ENCODE measurements around the gene CHST8. TPM values are rescaled to one million over a fixed set of nuclear protein-coding genes. Genes with fewer than 3 reads are reported as not detected.

The CHST8 gene
- total RNA-seq, 1 experiment from 2014 or later = not detected

GRCh38 chr19:33644284-33644836 is 22.6 kb downstream of the CHST8 start:
- Histone ChIP-seq H3K36me3 (ENCODE audit: control insufficient read depth, insufficient read depth, low read length) (no peaks in the 10 kb centered on the region), H3K27me3 (replicated peaks; ENCODE audit: control insufficient read depth, insufficient read depth, low read length) (no peaks in the 10 kb centered on the region), H3K4me1 (no peaks in the 10 kb centered on the region), H3K4me3 (ENCODE audit: low read depth, low read length) (no peak overlapping the region), H3K9me3 (no peaks in the 10 kb centered on the region)
- intact Hi-C loops (cut with micrococcal nuclease; ENCODE audit: unreplicated experiment) = no loop called here
- no peaks in the 10 kb centered on the region for H3K36me3 Mint-ChIP-seq (ENCODE audit: insufficient read depth, unreplicated experiment)
- ChIA-PET CTCF (no interaction called here), POLR2A (no interaction called here)
- TF ChIP-seq CTCF (IDR thresholded peaks at IDR 0.05; ENCODE audit: insufficient read depth in 1 of 2, low read depth in 1 of 2, low read length in 1 of 2, severe bottlenecking in 1 of 2, unreplicated experiment in 1 of 2) = no peak
- H3K4me1 Mint-ChIP-seq (ENCODE audit: low read depth, unreplicated experiment) = no peaks in the 10 kb centered on the region
- no peaks in the 10 kb centered on the region for H3K9me3 Mint-ChIP-seq (ENCODE audit: unreplicated experiment)
- peaks cover 32% of the 10 kb centered on the region for H3K27me3 Mint-ChIP-seq (ENCODE audit: insufficient read depth, unreplicated experiment)
- BruUV-seq (replicated peaks) = no TSS peak
- H3K4me3 Mint-ChIP-seq (ENCODE audit: unreplicated experiment) = no peak overlapping the region
- H3K27ac Mint-ChIP-seq (ENCODE audit: unreplicated experiment) = no peak overlapping the region
- no peak for DNase-seq

GRCh38 chr19:33646306-33646705 is 24.6 kb downstream of the CHST8 start:
- CTCF ChIA-PET = no interaction called here
- POLR2A ChIA-PET = no interaction called here
- H3K4me1 ChIP-seq = no peaks in the 10 kb centered on the region
- H3K4me1 Mint-ChIP-seq (ENCODE audit: low read depth, unreplicated experiment) = no peaks in the 10 kb centered on the region
- no peaks in the 10 kb centered on the region for H3K36me3 Mint-ChIP-seq (ENCODE audit: insufficient read depth, unreplicated experiment)
- no peak for DNase-seq
- no peaks in the 10 kb centered on the region for H3K36me3 ChIP-seq (ENCODE audit: control insufficient read depth, insufficient read depth, low read length)
- no peaks in the 10 kb centered on the region for H3K9me3 Mint-ChIP-seq (ENCODE audit: unreplicated experiment)
- H3K27me3 Mint-ChIP-seq (ENCODE audit: insufficient read depth, unreplicated experiment) = peaks cover 26% of the 10 kb centered on the region
- no peak for TF ChIP-seq CTCF (IDR thresholded peaks at IDR 0.05; ENCODE audit: insufficient read depth in 1 of 2, low read depth in 1 of 2, low read length in 1 of 2, severe bottlenecking in 1 of 2, unreplicated experiment in 1 of 2)
- H3K27ac Mint-ChIP-seq (ENCODE audit: unreplicated experiment) = no peak overlapping the region
- no peak overlapping the region for H3K4me3 ChIP-seq (ENCODE audit: low read depth, low read length)
- intact Hi-C loops (cut with micrococcal nuclease; ENCODE audit: unreplicated experiment) = no loop called here
- H3K9me3 ChIP-seq = no peaks in the 10 kb centered on the region
- H3K4me3 Mint-ChIP-seq (ENCODE audit: unreplicated experiment) = no peak overlapping the region
- no peaks in the 10 kb centered on the region for H3K27me3 ChIP-seq (replicated peaks; ENCODE audit: control insufficient read depth, insufficient read depth, low read length)
- BruUV-seq (replicated peaks) = no TSS peak

DNA sequence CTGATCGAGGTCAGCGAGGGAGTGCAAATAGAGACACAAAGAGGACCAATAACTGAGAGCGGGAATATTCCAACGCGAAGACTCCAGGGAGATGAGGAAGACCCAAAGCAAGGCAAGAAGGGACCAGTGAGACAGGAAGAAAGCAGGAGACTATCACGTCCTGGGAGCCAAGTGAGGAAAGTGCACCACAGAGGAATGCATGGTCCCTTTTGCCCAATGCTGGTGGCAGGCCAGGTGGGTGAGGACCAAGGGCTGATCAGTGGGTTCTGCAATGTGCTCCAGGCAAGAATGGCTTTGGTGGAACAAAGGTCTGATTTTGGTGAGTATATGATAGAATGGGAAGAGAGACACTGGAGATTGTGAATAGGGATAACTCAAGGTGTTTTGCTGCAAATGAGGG is 25.4 kb downstream of the CHST8 start:
- Histone ChIP-seq H3K9me3 (no peaks in the 10 kb centered on the region), H3K27me3 (replicated peaks; ENCODE audit: control insufficient read depth, insufficient read depth, low read length) (no peaks in the 10 kb centered on the region), H3K4me1 (no peaks in the 10 kb centered on the region), H3K4me3 (ENCODE audit: low read depth, low read length) (no peak overlapping the region), H3K36me3 (ENCODE audit: control insufficient read depth, insufficient read depth, low read length) (no peaks in the 10 kb centered on the region)
- peaks cover 24% of the 10 kb centered on the region for H3K27me3 Mint-ChIP-seq (ENCODE audit: insufficient read depth, unreplicated experiment)
- BruUV-seq (replicated peaks) = no TSS peak
- DNase-seq = no peak
- H3K9me3 Mint-ChIP-seq (ENCODE audit: unreplicated experiment) = no peaks in the 10 kb centered on the region
- TF ChIP-seq CTCF (IDR thresholded peaks at IDR 0.05; ENCODE audit: insufficient read depth in 1 of 2, low read depth in 1 of 2, low read length in 1 of 2, severe bottlenecking in 1 of 2, unreplicated experiment in 1 of 2) = no peak
- no peaks in the 10 kb centered on the region for H3K36me3 Mint-ChIP-seq (ENCODE audit: insufficient read depth, unreplicated experiment)
- intact Hi-C loops (cut with micrococcal nuclease; ENCODE audit: unreplicated experiment) = no loop called here
- ChIA-PET CTCF (no interaction called here), POLR2A (no interaction called here)
- no peak overlapping the region for H3K27ac Mint-ChIP-seq (ENCODE audit: unreplicated experiment)
- no peak overlapping the region for H3K4me3 Mint-ChIP-seq (ENCODE audit: unreplicated experiment)
- H3K4me1 Mint-ChIP-seq (ENCODE audit: low read depth, unreplicated experiment) = no peaks in the 10 kb centered on the region

Measured in Caco-2 (cell line).